GM23338 (cell line): ENCODE results near the gene THOP1.

Experiments
- JUNB ChIP-seq: IDR thresholded peaks from one replicate; pipeline ENCODE4 v1.6.1; 2016; ENCODE audit warnings: antibody characterized with exemption; ENCODE audit not compliant: unreplicated experiment
- REST ChIP-seq: IDR thresholded peaks from one replicate; pipeline ENCODE4 v1.6.1; 2018; ENCODE audit warnings: antibody characterized with exemption; ENCODE audit not compliant: unreplicated experiment

GRCh38 chr19:2793577-2793976, 8.3 kb downstream of the THOP1 start:
- no peak for TF ChIP-seq REST
- TF ChIP-seq JUNB, result no peak
